ENCODE measurements around the gene PDIA6.

The PDIA6 gene

GRCh38 chr2:10792660-10793400 is 19.8 kb downstream of the PDIA6 start:
- peaks cover 98% of the 10 kb centered on the region for H3K36me3 ChIP-seq (ENCODE audit: control insufficient read depth, insufficient read depth, low read length)
- no peaks in the 10 kb centered on the region for H3K9me3 ChIP-seq (ENCODE audit: control insufficient read depth, low read length)
- WGBS, 2 experiments (ENCODE audit: insufficient coverage in 2 of 2) = 92 to 93% methylated on average over 13 to 17 of the region's 17 CpGs
- H3K4me1 ChIP-seq (ENCODE audit: control insufficient read depth, insufficient read depth, low read length, poor library complexity, severe bottlenecking) = no peaks in the 10 kb centered on the region
- H3K4me3 ChIP-seq (ENCODE audit: extremely low read depth, insufficient read depth, low read length, poor library complexity, severe bottlenecking) = no peak overlapping the region
- no peak overlapping the region for H3K27ac ChIP-seq (ENCODE audit: low read depth, low read length, severe bottlenecking)

- 100% methylated on average over 1 of the region's 2 CpGs; no CpG with 5 or more reads in 1 of the 2 experiments for WGBS, 2 experiments (ENCODE audit: insufficient coverage in 2 of 2)
- no peaks in the 10 kb centered on the region for H3K9me3 ChIP-seq (ENCODE audit: control insufficient read depth, low read length)
- peaks cover 98% of the 10 kb centered on the region for H3K36me3 ChIP-seq (ENCODE audit: control insufficient read depth, insufficient read depth, low read length)
Measured at GRCh38 chr2:10792001-10792634, 20.5 kb downstream of the PDIA6 start.

GRCh38 chr2:10790228-10790973 is 22.2 kb downstream of the PDIA6 start:
- Histone ChIP-seq H3K36me3 (ENCODE audit: control insufficient read depth, insufficient read depth, low read length) (peaks cover 98% of the 10 kb centered on the region), H3K9me3 (ENCODE audit: control insufficient read depth, low read length) (no peaks in the 10 kb centered on the region), H3K4me1 (ENCODE audit: control insufficient read depth, insufficient read depth, low read length, poor library complexity, severe bottlenecking) (no peaks in the 10 kb centered on the region), H3K27ac (ENCODE audit: low read depth, low read length, severe bottlenecking) (no peak overlapping the region), H3K4me3 (ENCODE audit: extremely low read depth, insufficient read depth, low read length, poor library complexity, severe bottlenecking) (no peak overlapping the region)
- 96 to 100% methylated on average over 5 to 6 of the region's 6 CpGs for WGBS, 2 experiments (ENCODE audit: insufficient coverage in 2 of 2)

More at GRCh38 chr2:10792001-10792634, 20.5 kb downstream of the PDIA6 start:
- Histone ChIP-seq H3K4me1 (ENCODE audit: control insufficient read depth, insufficient read depth, low read length, poor library complexity, severe bottlenecking) (no peaks in the 10 kb centered on the region), H3K4me3 (ENCODE audit: extremely low read depth, insufficient read depth, low read length, poor library complexity, severe bottlenecking) (no peak overlapping the region), H3K27ac (ENCODE audit: low read depth, low read length, severe bottlenecking) (no peak overlapping the region)

GRCh38 chr2:10788855-10789254 is 23.7 kb downstream of the PDIA6 start:
- H3K9me3 ChIP-seq (ENCODE audit: control insufficient read depth, low read length) = no peaks in the 10 kb centered on the region
- no peak overlapping the region for H3K4me3 ChIP-seq (ENCODE audit: extremely low read depth, insufficient read depth, low read length, poor library complexity, severe bottlenecking)
- no peak overlapping the region for H3K27ac ChIP-seq (ENCODE audit: low read depth, low read length, severe bottlenecking)
- 98 to 100% methylated on average over 3 of the region's 8 CpGs for WGBS, 2 experiments (ENCODE audit: insufficient coverage in 2 of 2)
- peaks cover 6% of the 10 kb centered on the region for H3K4me1 ChIP-seq (ENCODE audit: control insufficient read depth, insufficient read depth, low read length, poor library complexity, severe bottlenecking)
- peaks cover 99% of the 10 kb centered on the region for H3K36me3 ChIP-seq (ENCODE audit: control insufficient read depth, insufficient read depth, low read length)

- no peaks in the 10 kb centered on the region for H3K9me3 ChIP-seq (ENCODE audit: control insufficient read depth, low read length)
- H3K36me3 ChIP-seq (ENCODE audit: control insufficient read depth, insufficient read depth, low read length) = peaks cover 97% of the 10 kb centered on the region
- no peak overlapping the region for H3K27ac ChIP-seq (ENCODE audit: low read depth, low read length, severe bottlenecking)
- peaks cover 11% of the 10 kb centered on the region for H3K4me1 ChIP-seq (ENCODE audit: control insufficient read depth, insufficient read depth, low read length, poor library complexity, severe bottlenecking)
- no peak overlapping the region for H3K4me3 ChIP-seq (ENCODE audit: extremely low read depth, insufficient read depth, low read length, poor library complexity, severe bottlenecking)
- WGBS, 2 experiments (ENCODE audit: insufficient coverage in 2 of 2) = 92 to 95% methylated on average over 16 to 19 of the region's 20 CpGs
Measured at GRCh38 chr2:10787176-10787968, 25.2 kb downstream of the PDIA6 start.

- peaks cover 97% of the 10 kb centered on the region for H3K36me3 ChIP-seq (ENCODE audit: control insufficient read depth, insufficient read depth, low read length)
- 90 to 96% methylated on average over 3 of the region's 12 CpGs for WGBS, 2 experiments (ENCODE audit: insufficient coverage in 2 of 2)
Measured at GRCh38 chr2:10786240-10786982, 26.2 kb downstream of the PDIA6 start.

GRCh38 chr2:10785260-10785659 is 27.3 kb downstream of the PDIA6 start:
- WGBS, 2 experiments (ENCODE audit: insufficient coverage in 2 of 2) = 96% methylated on average over 5 of the region's 5 CpGs; no CpG with 5 or more reads in 1 of the 2 experiments
- Histone ChIP-seq H3K4me1 (ENCODE audit: control insufficient read depth, insufficient read depth, low read length, poor library complexity, severe bottlenecking) (peaks cover 11% of the 10 kb centered on the region), H3K4me3 (ENCODE audit: extremely low read depth, insufficient read depth, low read length, poor library complexity, severe bottlenecking) (no peak overlapping the region), H3K9me3 (ENCODE audit: control insufficient read depth, low read length) (no peaks in the 10 kb centered on the region), H3K27ac (ENCODE audit: low read depth, low read length, severe bottlenecking) (no peak overlapping the region), H3K36me3 (ENCODE audit: control insufficient read depth, insufficient read depth, low read length) (peaks cover 96% of the 10 kb centered on the region)

More at GRCh38 chr2:10786240-10786982, 26.2 kb downstream of the PDIA6 start:
- Histone ChIP-seq H3K4me3 (ENCODE audit: extremely low read depth, insufficient read depth, low read length, poor library complexity, severe bottlenecking) (no peak overlapping the region), H3K9me3 (ENCODE audit: control insufficient read depth, low read length) (no peaks in the 10 kb centered on the region), H3K27ac (ENCODE audit: low read depth, low read length, severe bottlenecking) (no peak overlapping the region), H3K4me1 (ENCODE audit: control insufficient read depth, insufficient read depth, low read length, poor library complexity, severe bottlenecking) (peaks cover 11% of the 10 kb centered on the region)

GRCh38 chr2:10784719-10785118 is 27.9 kb downstream of the PDIA6 start:
- H3K4me1 ChIP-seq (ENCODE audit: control insufficient read depth, insufficient read depth, low read length, poor library complexity, severe bottlenecking) = peaks cover 11% of the 10 kb centered on the region
- no peak overlapping the region for H3K4me3 ChIP-seq (ENCODE audit: extremely low read depth, insufficient read depth, low read length, poor library complexity, severe bottlenecking)
- no peak overlapping the region for H3K27ac ChIP-seq (ENCODE audit: low read depth, low read length, severe bottlenecking)
- H3K9me3 ChIP-seq (ENCODE audit: control insufficient read depth, low read length) = no peaks in the 10 kb centered on the region
- H3K36me3 ChIP-seq (ENCODE audit: control insufficient read depth, insufficient read depth, low read length) = peaks cover 96% of the 10 kb centered on the region
- WGBS, 2 experiments (ENCODE audit: insufficient coverage in 2 of 2) = 88 to 89% methylated on average over 7 of the region's 9 CpGs

GRCh38 chr2:10783421-10783820 is 29.2 kb downstream of the PDIA6 start:
- WGBS, 2 experiments (ENCODE audit: insufficient coverage in 2 of 2) = 90 to 100% methylated on average over 3 of the region's 4 CpGs

More at GRCh38 chr2:10783421-10783820, 29.2 kb downstream of the PDIA6 start:
- no peak overlapping the region for H3K4me3 ChIP-seq (ENCODE audit: extremely low read depth, insufficient read depth, low read length, poor library complexity, severe bottlenecking)
- peaks cover 11% of the 10 kb centered on the region for H3K4me1 ChIP-seq (ENCODE audit: control insufficient read depth, insufficient read depth, low read length, poor library complexity, severe bottlenecking)
- H3K36me3 ChIP-seq (ENCODE audit: control insufficient read depth, insufficient read depth, low read length) = peaks cover 94% of the 10 kb centered on the region
- no peak overlapping the region for H3K27ac ChIP-seq (ENCODE audit: low read depth, low read length, severe bottlenecking)
- no peaks in the 10 kb centered on the region for H3K9me3 ChIP-seq (ENCODE audit: control insufficient read depth, low read length)
